GM23338 (cell line): ENCODE measurements around the gene DVL1. TPM values are rescaled to one million over a fixed set of nuclear protein-coding genes. Genes with fewer than 3 reads are reported as not detected.

Source experiments
- microRNA-seq: library from miRNA; unstranded; fragments of <30 nt; microRNA quantifications from one replicate; pipeline ENCODE4, GENCODE V29; 2017
- polyA plus RNA-seq: library from polyadenylated mRNA; unstranded; fragments of >200 nt; fragmentation: Nextera tagmentation; extraction: Ambion mirVana; gene quantifications from 2 replicates; pipeline ENCODE4 v1.2.1, GENCODE V29; 2016
- small RNA-seq: library from RNA; depleted of rRNA; stranded (forward); fragments of <200 nt; gene quantifications from one replicate; pipeline ENCODE3, GENCODE V24; 2014; ENCODE audit warnings: low replicate concordance
- total RNA-seq: library from RNA; depleted of rRNA; stranded (reverse); fragments of >200 nt; shearing (Covaris generic); gene quantifications from 2 replicates; pipeline ENCODE4 v1.2.3, GENCODE V29; 2014; rRNA removed

Gene DVL1
- total and polyA plus RNA-seq, 2 experiments from 2014 or later, result 13.5 to 69.7 TPM

Small RNA genes lying within 50 kb of the gene (microRNA-seq; reads per million reads assigned to microRNA genes)
- gene MIR6726 (not detected), gene MIR6727 (not detected), gene MIR6808 (not detected)

Small RNA genes lying within 50 kb of the gene (small RNA-seq; reads per million reads assigned to genes)
- not detected for gene MIR6726

Other genes with a start within 250 kb of the DVL1 start
- gene C1orf159, start 233.3 kb downstream of the DVL1 start, total RNA-seq, result 21.3 and 21.5 TPM in 2 replicates
- 9.6 and 9.9 TPM in 2 replicates for gene C1orf159, start 233.3 kb downstream of the DVL1 start, polyA plus RNA-seq
- 0.45 TPM in 1 of 2 replicates, not detected in the other for gene TTLL10, start 175.5 kb downstream of the DVL1 start, total RNA-seq
- not detected in 2 replicates for gene TTLL10, start 175.5 kb downstream of the DVL1 start, polyA plus RNA-seq
- gene TNFRSF18, start 142.8 kb downstream of the DVL1 start, total RNA-seq, result 0.58 and 1.5 TPM in 2 replicates
- gene TNFRSF18, start 142.8 kb downstream of the DVL1 start, polyA plus RNA-seq, result 0.56 and 1.1 TPM in 2 replicates
- not detected in 2 replicates for gene TNFRSF4, start 135.3 kb downstream of the DVL1 start, total RNA-seq
- not detected in 2 replicates for gene TNFRSF4, start 135.3 kb downstream of the DVL1 start, polyA plus RNA-seq
- 51.6 and 62.6 TPM in 2 replicates for gene SDF4, start 117.4 kb downstream of the DVL1 start, total RNA-seq
- 45.0 and 49.2 TPM in 2 replicates for gene SDF4, start 117.4 kb downstream of the DVL1 start, polyA plus RNA-seq
- gene B3GALT6, start 117.2 kb downstream of the DVL1 start, total RNA-seq, result 26.5 and 33.5 TPM in 2 replicates
- 5.5 and 9.3 TPM in 2 replicates for gene B3GALT6, start 117.2 kb downstream of the DVL1 start, polyA plus RNA-seq
- gene C1QTNF12, start 102.7 kb downstream of the DVL1 start, total RNA-seq, result 3.0 and 4.1 TPM in 2 replicates
- gene C1QTNF12, start 102.7 kb downstream of the DVL1 start, polyA plus RNA-seq, result 4.1 and 4.2 TPM in 2 replicates
- 70.2 and 73.5 TPM in 2 replicates for gene UBE2J2, start 75.6 kb downstream of the DVL1 start, total RNA-seq
- gene UBE2J2, start 75.6 kb downstream of the DVL1 start, polyA plus RNA-seq, result 47.1 and 49.5 TPM in 2 replicates
- gene SCNN1D, start 69.0 kb downstream of the DVL1 start, total RNA-seq, result 0.70 and 1.4 TPM in 2 replicates
- 1.7 and 1.8 TPM in 2 replicates for gene SCNN1D, start 69.0 kb downstream of the DVL1 start, polyA plus RNA-seq
- 27.7 and 31.9 TPM in 2 replicates for gene ACAP3, start 41.5 kb downstream of the DVL1 start, total RNA-seq
- 6.4 and 8.1 TPM in 2 replicates for gene ACAP3, start 41.5 kb downstream of the DVL1 start, polyA plus RNA-seq
- gene PUSL1, start 40.8 kb downstream of the DVL1 start, total RNA-seq, result 49.9 and 55.8 TPM in 2 replicates
- 41.5 and 43.9 TPM in 2 replicates for gene PUSL1, start 40.8 kb downstream of the DVL1 start, polyA plus RNA-seq
- gene INTS11, start 24.8 kb downstream of the DVL1 start, total RNA-seq, result 140 and 161 TPM in 2 replicates
- gene INTS11, start 24.8 kb downstream of the DVL1 start, polyA plus RNA-seq, result 102 and 110 TPM in 2 replicates
- gene CPTP, start 24.6 kb downstream of the DVL1 start, total RNA-seq, result 12.9 and 13.5 TPM in 2 replicates
- gene CPTP, start 24.6 kb downstream of the DVL1 start, polyA plus RNA-seq, result 8.1 and 8.2 TPM in 2 replicates
- gene TAS1R3, start 18.1 kb downstream of the DVL1 start, total RNA-seq, result 0.14 TPM in 1 of 2 replicates, not detected in the other
- gene TAS1R3, start 18.1 kb downstream of the DVL1 start, polyA plus RNA-seq, result 0.12 TPM in 1 of 2 replicates, not detected in the other
- 11.7 and 17.2 TPM in 2 replicates for gene MXRA8, start 9.1 kb upstream of the DVL1 start, total RNA-seq
- gene MXRA8, start 9.1 kb upstream of the DVL1 start, polyA plus RNA-seq, result 7.6 and 9.1 TPM in 2 replicates
- gene AURKAIP1, start 25.8 kb upstream of the DVL1 start, total RNA-seq, result 156 and 167 TPM in 2 replicates
- 355 and 369 TPM in 2 replicates for gene AURKAIP1, start 25.8 kb upstream of the DVL1 start, polyA plus RNA-seq
- 146 and 147 TPM in 2 replicates for gene CCNL2, start 49.9 kb upstream of the DVL1 start, total RNA-seq
- 99.4 and 115 TPM in 2 replicates for gene CCNL2, start 49.9 kb upstream of the DVL1 start, polyA plus RNA-seq
- gene MRPL20, start 57.9 kb upstream of the DVL1 start, total RNA-seq, result 158 and 173 TPM in 2 replicates
- 319 and 344 TPM in 2 replicates for gene MRPL20, start 57.9 kb upstream of the DVL1 start, polyA plus RNA-seq
- gene ANKRD65, start 71.9 kb upstream of the DVL1 start, total RNA-seq, result 1.7 and 1.8 TPM in 2 replicates
- gene ANKRD65, start 71.9 kb upstream of the DVL1 start, polyA plus RNA-seq, result 1.6 and 2.6 TPM in 2 replicates
- 21.9 and 31.5 TPM in 2 replicates for gene VWA1, start 86.3 kb upstream of the DVL1 start, total RNA-seq
- gene VWA1, start 86.3 kb upstream of the DVL1 start, polyA plus RNA-seq, result 7.2 and 7.9 TPM in 2 replicates
- gene ATAD3C, start 100.3 kb upstream of the DVL1 start, total RNA-seq, result 0.45 and 1.2 TPM in 2 replicates
- gene ATAD3C, start 100.3 kb upstream of the DVL1 start, polyA plus RNA-seq, result 1.1 and 1.3 TPM in 2 replicates
- 61.4 and 63.4 TPM in 2 replicates for gene ATAD3B, start 122.3 kb upstream of the DVL1 start, total RNA-seq
- 32.3 and 37.8 TPM in 2 replicates for gene ATAD3B, start 122.3 kb upstream of the DVL1 start, polyA plus RNA-seq
- 71.4 and 80.3 TPM in 2 replicates for gene ATAD3A, start 162.7 kb upstream of the DVL1 start, total RNA-seq
- 36.5 and 39.3 TPM in 2 replicates for gene ATAD3A, start 162.7 kb upstream of the DVL1 start, polyA plus RNA-seq
- gene TMEM240, start 191.2 kb upstream of the DVL1 start, total RNA-seq, result 0.74 and 5.1 TPM in 2 replicates
- 1.8 and 1.9 TPM in 2 replicates for gene TMEM240, start 191.2 kb upstream of the DVL1 start, polyA plus RNA-seq
- gene SSU72, start 225.4 kb upstream of the DVL1 start, total RNA-seq, result 148 and 163 TPM in 2 replicates
- 244 and 248 TPM in 2 replicates for gene SSU72, start 225.4 kb upstream of the DVL1 start, polyA plus RNA-seq